ENCODE results near the gene CPNE5. TPM values are rescaled to one million over a fixed set of nuclear protein-coding genes. Genes with fewer than 3 reads are reported as not detected.
"Not testable (repeated sequence)": the region's sequence is repeated elsewhere in the genome, so short reads cannot be mapped to it uniquely, and the experiment has no call there.

Gene CPNE5
- total RNA-seq, 1 donor from 2014 or later: not detected

DNA sequence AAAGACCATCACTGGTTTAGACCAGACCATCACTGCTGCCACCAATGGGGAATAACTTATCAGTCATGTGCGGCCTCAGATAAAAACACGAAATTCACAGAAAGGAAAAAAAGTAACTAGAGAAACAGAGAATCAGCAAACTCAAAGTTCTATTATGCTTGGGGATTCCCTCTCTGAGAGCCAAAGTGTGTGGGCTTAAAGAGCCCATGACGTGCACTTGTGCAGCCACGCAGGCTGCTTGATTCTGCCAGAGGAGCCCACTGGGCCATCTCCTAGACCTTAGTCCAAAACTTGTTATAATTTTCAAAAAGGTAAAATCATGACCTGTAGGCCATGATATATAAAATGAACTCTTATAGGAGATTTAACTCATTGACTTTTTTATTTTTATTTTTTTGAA is 126.4 kb downstream of the CPNE5 start:
- H3K36me3 Mint-ChIP-seq: no peaks in the 10 kb centered on the region
- no peak overlapping the region for H3K27ac Mint-ChIP-seq

DNA sequence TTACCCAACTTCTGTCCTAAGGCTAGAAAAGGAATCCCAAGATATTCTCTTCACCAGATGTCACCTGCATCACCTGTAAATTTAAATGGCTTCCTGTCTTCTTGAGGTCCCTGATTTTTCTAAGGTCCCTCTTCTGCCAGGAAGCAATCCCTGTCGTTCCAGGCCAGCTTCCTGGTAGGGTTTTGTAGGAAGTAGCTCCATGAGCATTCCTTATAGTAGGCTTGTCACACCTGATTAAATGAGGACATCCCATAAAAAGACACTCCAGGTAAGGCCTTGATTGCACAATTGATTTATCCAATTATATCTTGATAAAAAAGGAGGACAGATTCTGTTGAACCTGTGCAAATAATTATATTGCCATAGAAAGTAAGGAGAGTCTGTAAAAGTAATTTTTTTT is 132.9 kb downstream of the CPNE5 start:
- no peaks in the 10 kb centered on the region for H3K27me3 ChIP-seq
- no peak for TF ChIP-seq EZH2phosphoT487 (IDR thresholded peaks at IDR 0.05)
- TF ChIP-seq, protein P1, sequence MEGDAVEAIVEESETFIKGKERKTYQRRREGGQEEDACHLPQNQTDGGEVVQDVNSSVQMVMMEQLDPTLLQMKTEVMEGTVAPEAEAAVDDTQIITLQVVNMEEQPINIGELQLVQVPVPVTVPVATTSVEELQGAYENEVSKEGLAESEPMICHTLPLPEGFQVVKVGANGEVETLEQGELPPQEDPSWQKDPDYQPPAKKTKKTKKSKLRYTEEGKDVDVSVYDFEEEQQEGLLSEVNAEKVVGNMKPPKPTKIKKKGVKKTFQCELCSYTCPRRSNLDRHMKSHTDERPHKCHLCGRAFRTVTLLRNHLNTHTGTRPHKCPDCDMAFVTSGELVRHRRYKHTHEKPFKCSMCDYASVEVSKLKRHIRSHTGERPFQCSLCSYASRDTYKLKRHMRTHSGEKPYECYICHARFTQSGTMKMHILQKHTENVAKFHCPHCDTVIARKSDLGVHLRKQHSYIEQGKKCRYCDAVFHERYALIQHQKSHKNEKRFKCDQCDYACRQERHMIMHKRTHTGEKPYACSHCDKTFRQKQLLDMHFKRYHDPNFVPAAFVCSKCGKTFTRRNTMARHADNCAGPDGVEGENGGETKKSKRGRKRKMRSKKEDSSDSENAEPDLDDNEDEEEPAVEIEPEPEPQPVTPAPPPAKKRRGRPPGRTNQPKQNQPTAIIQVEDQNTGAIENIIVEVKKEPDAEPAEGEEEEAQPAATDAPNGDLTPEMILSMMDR (IDR thresholded peaks at IDR 0.05): no peak
- no peak for TF ChIP-seq EZH2 (IDR thresholded peaks at IDR 0.05)
- H3K9ac ChIP-seq: no peak overlapping the region

More for the DNA sequence above, 126.4 kb downstream of the CPNE5 start:
- H3K4me2 ChIP-seq: no peak overlapping the region
- no peaks in the 10 kb centered on the region for H3K36me3 ChIP-seq
- no peak overlapping the region for H3K4me3 ChIP-seq
- no peaks in the 10 kb centered on the region for H3K9me3 ChIP-seq (ENCODE audit: low read depth)
- H3K4me1 Mint-ChIP-seq: no peaks in the 10 kb centered on the region
- H3K27me3 Mint-ChIP-seq (ENCODE audit: insufficient read depth, low read depth): peaks cover 2% of the 10 kb centered on the region
- DNase-seq (ENCODE audit: low spot score): no peak
- H3K4me3 Mint-ChIP-seq: no peak overlapping the region
- H2AFZ ChIP-seq (replicated peaks): no peak overlapping the region
- no peaks in the 10 kb centered on the region for H3F3A ChIP-seq (ENCODE audit: low read depth)
- TF ChIP-seq EZH2phosphoT487 (IDR thresholded peaks at IDR 0.05): no peak
- no peak for TF ChIP-seq EZH2 (IDR thresholded peaks at IDR 0.05)
- TF ChIP-seq, protein P1 (IDR thresholded peaks at IDR 0.05): no peak
- H3K9me3 Mint-ChIP-seq: no peaks in the 10 kb centered on the region
- no peaks in the 10 kb centered on the region for H3K79me2 ChIP-seq (ENCODE audit: low read depth)
- no peaks in the 10 kb centered on the region for H3K4me1 ChIP-seq
- H3K27me3 ChIP-seq: no peaks in the 10 kb centered on the region
- no peaks in the 10 kb centered on the region for H4K20me1 ChIP-seq (ENCODE audit: low read depth)
- H3K9ac ChIP-seq: no peak overlapping the region
- no peak overlapping the region for H3K27ac ChIP-seq

DNA sequence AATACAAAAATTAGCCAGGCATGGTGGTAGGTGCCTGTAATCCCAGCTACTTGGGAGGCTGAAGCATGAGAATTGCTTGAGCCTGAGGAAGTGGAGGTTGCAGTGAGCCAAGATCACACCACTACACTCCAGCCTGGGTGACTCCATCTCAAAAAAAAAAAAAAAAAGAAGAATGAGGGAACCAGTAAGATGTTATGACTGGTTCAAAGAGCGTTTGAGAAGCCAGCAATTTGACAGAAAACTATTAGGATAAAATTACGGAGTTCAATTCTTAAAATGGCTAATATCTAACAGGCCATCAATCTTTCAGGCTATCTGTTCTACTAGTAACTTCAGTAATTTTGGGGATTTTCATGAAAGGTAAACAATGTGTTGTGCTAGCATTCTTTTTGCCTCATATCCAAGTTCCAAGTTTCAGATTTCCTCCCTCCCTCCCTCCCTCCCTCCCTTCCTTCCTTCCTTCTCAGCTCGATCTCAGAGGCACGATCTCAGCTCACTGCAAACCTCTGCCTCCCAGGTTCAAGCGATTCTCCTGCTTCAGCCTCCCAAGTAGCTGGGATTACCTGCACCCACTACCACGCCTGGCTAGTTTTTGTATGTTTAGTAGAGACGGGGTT is 134.2 kb downstream of the CPNE5 start:
- H3K4me3 Mint-ChIP-seq; H3K27ac Mint-ChIP-seq; DNase-seq (ENCODE audit: low spot score); H3K27ac ChIP-seq; H3K4me2 ChIP-seq; H3F3A ChIP-seq (ENCODE audit: low read depth); H3K9ac ChIP-seq; H3K4me3 ChIP-seq; H3K27me3 Mint-ChIP-seq (ENCODE audit: insufficient read depth, low read depth); H3K9me3 Mint-ChIP-seq; H2AFZ ChIP-seq (replicated peaks); H3K27me3 ChIP-seq; H3K36me3 ChIP-seq; H3K36me3 Mint-ChIP-seq; H3K9me3 ChIP-seq (ENCODE audit: low read depth); H3K4me1 Mint-ChIP-seq; H3K4me1 ChIP-seq; H4K20me1 ChIP-seq (ENCODE audit: low read depth); H3K79me2 ChIP-seq (ENCODE audit: low read depth): not testable (repeated sequence)

More for the DNA sequence above, 132.9 kb downstream of the CPNE5 start:
- Mint-ChIP-seq H3K36me3 (no peaks in the 10 kb centered on the region), H3K4me3 (no peak overlapping the region), H3K27ac (no peak overlapping the region), H3K4me1 (peaks cover 4% of the 10 kb centered on the region), H3K27me3 (ENCODE audit: insufficient read depth, low read depth) (peaks cover 2% of the 10 kb centered on the region), H3K9me3 (no peaks in the 10 kb centered on the region)
- Histone ChIP-seq H3K9me3 (ENCODE audit: low read depth) (no peaks in the 10 kb centered on the region), H3F3A (ENCODE audit: low read depth) (no peaks in the 10 kb centered on the region), H3K36me3 (no peaks in the 10 kb centered on the region), H4K20me1 (ENCODE audit: low read depth) (no peaks in the 10 kb centered on the region), H3K27ac (no peak overlapping the region), H3K4me2 (no peak overlapping the region), H3K4me1 (no peaks in the 10 kb centered on the region), H3K79me2 (ENCODE audit: low read depth) (no peaks in the 10 kb centered on the region), H3K4me3 (no peak overlapping the region), H2AFZ (replicated peaks) (no peak overlapping the region)
- no peak for DNase-seq (ENCODE audit: low spot score)

DNA sequence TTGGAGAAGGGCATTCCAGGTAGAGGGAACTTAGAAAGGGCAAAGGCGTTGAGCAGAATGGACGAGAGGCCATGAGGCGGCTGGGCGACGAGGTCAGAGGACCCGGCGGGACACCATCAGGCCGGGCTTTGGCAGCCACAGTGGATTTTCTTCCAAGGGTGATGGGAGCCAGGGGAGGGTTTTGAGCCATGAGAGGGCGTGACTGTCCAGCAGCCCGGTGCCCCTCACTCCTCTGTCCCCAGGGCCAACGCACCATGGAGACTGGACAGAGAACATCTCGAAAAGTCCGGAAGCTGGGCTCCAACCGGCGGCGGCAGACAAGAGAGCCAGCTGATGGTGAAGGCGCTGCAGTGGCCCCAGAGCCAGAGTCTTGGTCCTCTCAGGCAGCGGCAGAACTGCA is 135.3 kb downstream of the CPNE5 start:
- no peak overlapping the region for H3K27ac ChIP-seq
- H2AFZ ChIP-seq (replicated peaks): no peak overlapping the region
- H3K27me3 Mint-ChIP-seq (ENCODE audit: insufficient read depth, low read depth): peaks cover 2% of the 10 kb centered on the region
- H3K36me3 ChIP-seq: no peaks in the 10 kb centered on the region
- H3K27me3 ChIP-seq: no peaks in the 10 kb centered on the region
- H3K4me3 ChIP-seq: no peak overlapping the region
- no peaks in the 10 kb centered on the region for H3K4me1 ChIP-seq
- DNase-seq (ENCODE audit: low spot score): no peak
- H3K9me3 Mint-ChIP-seq: no peaks in the 10 kb centered on the region
- H3K9me3 ChIP-seq (ENCODE audit: low read depth): no peaks in the 10 kb centered on the region
- no peak overlapping the region for H3K27ac Mint-ChIP-seq
- no peaks in the 10 kb centered on the region for H3K36me3 Mint-ChIP-seq
- TF ChIP-seq EZH2 (IDR thresholded peaks at IDR 0.05) (no peak), EZH2phosphoT487 (IDR thresholded peaks at IDR 0.05) (no peak)
- TF ChIP-seq, protein P1 (IDR thresholded peaks at IDR 0.05): no peak
- no peak overlapping the region for H3K4me3 Mint-ChIP-seq
- peaks cover 4% of the 10 kb centered on the region for H3K4me1 Mint-ChIP-seq
- no peaks in the 10 kb centered on the region for H3K79me2 ChIP-seq (ENCODE audit: low read depth)
- H3K4me2 ChIP-seq: no peak overlapping the region
- no peak overlapping the region for H3K9ac ChIP-seq
- no peaks in the 10 kb centered on the region for H4K20me1 ChIP-seq (ENCODE audit: low read depth)
- H3F3A ChIP-seq (ENCODE audit: low read depth): no peaks in the 10 kb centered on the region
